Esophagus mucosa (tissue), 1 donor: ENCODE data around the gene ZNF678. TPM values are rescaled to one million over a fixed set of nuclear protein-coding genes. Genes with fewer than 3 reads are reported as not detected.
"Not testable (repeated sequence)": the region's sequence is repeated elsewhere in the genome, so short reads cannot be mapped to it uniquely, and the experiment has no call there.

ENCODE experiments used
- ATAC-seq: fragments of 200-7000 bp; cut with Tn5 transposase; one replicate; pipeline ENCODE4 v1.9.1; 2020
- total RNA-seq: library from RNA; stranded (reverse); gene quantifications from one replicate; pipeline ENCODE4 v1.2.4, GENCODE V29; 2023
- donor health status: DM: yes; HTN: yes; CAD: no.

ZNF678 gene
- total RNA-seq, 1 donor from 2014 or later, result 2.7 TPM

DNA sequence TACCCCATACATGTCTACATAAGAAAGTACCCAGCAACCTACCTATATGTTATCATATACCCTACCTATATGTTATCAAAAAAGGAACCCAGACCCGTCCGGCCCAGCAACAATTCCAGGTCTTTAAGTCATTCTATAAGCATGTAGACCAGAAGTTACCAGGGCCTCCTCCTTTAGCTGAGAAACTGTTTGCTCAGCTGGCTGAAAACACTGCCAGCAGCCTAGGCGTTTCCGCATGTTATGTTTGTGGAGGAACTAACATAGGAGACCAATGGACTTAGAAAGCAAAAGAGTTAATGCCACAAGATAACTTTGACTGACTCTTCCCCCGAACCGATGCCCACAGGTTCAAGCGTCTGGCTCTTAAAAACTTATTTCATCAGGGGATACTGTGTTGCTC lies 7.1 kb upstream of the ZNF678 start:
- no peak for ATAC-seq

DNA sequence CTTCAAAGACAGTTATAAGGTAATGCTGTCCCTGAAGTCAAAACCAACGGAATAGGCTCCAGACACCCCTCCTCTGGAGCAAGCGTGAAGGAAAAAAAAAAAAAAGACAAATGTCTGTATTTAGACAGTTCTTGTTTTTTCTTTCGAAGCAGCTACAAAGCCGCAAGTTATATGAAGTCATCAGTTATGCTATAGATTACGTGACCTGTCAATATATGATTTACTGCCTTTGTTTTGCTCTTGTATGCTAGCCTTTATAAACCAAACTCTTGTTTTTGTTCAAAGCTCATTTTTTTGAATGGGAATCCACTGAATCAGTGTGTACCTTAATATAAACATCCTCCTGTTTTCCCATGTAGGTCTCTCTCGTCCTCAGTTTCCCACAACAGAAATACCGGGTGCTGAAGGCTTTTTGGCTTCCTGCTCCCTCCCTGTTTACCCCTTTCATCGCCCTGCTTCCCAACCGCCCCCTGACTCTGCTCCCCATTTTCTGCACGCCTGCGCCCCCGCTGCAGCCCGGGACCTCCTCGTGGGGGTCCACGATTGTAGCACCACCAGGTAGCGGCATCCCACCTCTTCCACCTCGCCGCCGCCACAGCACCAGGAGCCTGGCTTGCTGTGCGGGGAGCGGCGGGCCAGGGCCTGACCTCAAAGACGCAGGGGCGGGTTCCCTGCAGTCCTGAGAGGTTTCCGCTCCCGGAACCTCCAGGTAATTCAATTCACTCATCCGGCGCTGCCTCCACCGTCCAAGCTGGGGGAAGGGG lies 5.2 kb upstream of the ZNF678 start:
- no peak for ATAC-seq

- ATAC-seq, result no peak
Observed at GRCh38 chr1:227558732-227559262, 4.6 kb upstream of the ZNF678 start.

DNA sequence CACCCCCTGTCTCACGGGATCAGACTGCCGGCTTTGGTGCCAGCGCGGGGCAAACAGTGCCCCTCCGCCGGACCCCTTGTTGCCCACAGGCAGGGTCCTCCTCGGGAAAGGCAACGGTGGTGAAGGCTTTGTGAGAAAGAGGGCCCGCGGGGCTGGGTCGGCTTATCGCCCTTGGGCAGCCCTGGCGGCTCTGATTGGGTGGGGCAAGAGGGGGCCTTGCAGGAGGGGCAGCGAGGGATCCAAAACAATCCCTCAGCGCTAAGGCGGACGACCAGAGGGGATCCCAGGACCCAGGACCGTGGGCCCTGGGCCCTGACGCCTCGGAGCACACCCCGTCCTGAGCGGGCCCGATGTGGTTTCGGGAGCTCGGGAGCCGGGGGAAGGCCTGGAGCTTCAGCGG lies 3.9 kb upstream of the ZNF678 start:
- no peak for ATAC-seq

DNA sequence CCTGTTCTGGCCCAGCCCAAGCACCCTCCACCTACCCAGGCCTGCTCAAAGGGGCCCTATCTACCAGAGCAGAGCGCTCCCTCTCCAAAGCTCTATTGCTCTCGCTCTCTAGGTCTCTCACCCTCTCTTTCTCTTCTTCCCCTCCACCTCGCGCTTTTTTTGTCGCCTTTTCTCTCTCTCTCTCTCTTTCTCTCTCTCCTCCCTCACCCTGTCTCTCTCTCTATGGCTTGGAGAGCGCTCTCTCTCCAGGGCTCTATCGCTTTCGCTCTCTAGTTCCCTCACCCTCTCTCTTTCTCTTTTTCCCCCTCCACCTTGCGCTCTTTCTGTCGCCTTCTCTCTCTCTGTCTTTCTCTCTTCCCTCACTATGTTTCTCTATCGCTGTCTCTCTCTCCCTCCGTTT lies 3.4 kb upstream of the ZNF678 start:
- ATAC-seq, result no peak

GRCh38 chr1:227560393-227561173 lies 2.8 kb upstream of the ZNF678 start:
- ATAC-seq, result no peak

DNA sequence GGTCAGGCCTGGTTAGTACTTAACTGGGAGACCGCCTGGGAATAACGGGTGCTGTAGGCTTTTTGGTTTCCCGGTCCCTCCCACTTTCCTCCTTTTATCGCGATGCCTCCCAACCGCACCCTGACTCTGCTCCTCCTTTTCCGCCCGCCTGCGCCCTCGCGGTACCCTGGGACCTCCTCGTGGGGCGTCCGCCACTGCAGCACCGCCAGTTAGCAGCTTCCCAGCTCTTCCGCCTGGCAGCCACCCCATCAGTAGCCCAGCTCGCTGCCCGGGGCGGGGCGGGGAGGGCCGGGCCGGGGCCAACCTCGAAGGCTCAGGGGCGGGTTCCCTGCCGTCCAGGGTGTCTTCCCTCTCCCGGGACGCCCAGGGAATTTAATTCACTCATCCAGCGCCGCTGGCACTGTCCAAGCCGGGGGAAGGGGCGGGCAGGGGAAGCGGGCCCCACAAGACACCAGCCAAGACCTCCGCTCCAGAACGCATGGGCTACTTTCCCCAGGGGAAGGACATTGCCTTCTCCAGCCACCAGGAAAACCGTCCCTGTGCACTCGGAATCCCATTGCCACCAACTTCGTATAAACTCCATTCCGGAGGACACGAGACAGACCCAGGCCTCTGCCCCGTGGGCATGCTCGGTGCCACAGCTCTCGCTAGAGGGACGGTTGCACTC lies 2.0 kb upstream of the ZNF678 start:
- no peak for ATAC-seq

GRCh38 chr1:227562037-227562436 lies 1.3 kb upstream of the ZNF678 start:
- no peak for ATAC-seq

GRCh38 chr1:227562933-227563323 lies 428 bp upstream of the ZNF678 start:
- no peak for ATAC-seq

DNA sequence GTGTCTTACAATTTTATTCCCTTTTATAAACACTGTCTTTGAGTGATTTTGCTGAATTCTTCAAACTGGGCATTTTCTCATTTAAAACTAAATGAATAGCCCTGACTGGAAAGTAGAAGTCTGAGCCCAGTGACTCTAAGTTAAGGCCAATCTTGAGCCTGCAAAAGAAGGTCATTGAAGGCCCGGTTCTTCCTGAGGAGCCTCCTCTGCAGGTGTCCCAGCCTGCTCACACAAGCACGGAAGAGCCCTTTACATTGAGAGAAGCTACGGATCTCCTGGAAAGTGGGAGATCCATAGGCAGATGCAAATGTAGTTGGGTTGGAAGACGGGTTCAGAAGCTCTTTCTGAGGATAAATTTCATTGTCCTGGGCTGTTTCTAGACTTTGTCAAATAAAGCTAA lies 3.9 kb downstream of the ZNF678 start:
- ATAC-seq, result no peak

DNA sequence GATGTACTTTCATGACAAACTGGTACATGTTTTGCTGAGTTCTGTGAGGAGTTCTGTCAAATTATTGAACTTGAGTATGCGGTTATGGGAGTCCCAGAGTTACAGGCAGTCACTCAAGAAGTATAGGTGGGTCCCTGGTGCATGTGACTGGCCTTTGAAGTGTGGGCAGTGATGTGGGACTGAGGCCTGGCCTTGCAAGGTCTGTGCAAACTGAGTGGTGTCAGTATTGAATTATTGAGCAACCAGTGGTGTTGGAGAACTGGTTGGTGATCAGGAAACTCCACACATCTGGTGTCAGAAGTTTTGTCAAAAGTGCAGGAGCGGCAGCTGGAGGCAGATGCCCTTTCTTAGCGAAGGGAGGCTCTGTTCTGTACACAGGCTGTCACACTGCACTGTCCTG lies 5.2 kb downstream of the ZNF678 start:
- peak; percentile 18 for ATAC-seq

DNA sequence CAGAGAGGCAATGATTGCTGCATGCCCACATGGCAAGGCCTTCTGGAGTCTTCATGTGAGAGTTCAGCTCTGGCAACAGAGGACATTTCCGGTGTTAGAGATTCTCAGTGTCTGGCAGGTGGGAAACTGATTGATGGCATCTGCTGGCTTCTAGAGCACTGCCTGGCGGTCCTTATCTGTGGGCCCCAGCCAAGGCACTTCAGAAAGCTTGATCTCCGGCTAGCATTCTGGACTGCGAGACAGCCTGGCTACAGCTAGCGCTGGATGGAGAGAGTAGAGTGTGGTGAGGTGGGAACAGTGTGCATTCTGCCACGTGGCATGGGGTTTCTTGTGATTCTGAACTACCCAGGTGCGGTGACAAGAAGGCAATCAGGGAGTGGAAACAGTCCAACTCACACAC lies 9.4 kb downstream of the ZNF678 start:
- no peak for ATAC-seq

- ATAC-seq, result no peak
Observed at GRCh38 chr1:227574926-227575325, 11.6 kb downstream of the ZNF678 start.

GRCh38 chr1:227576189-227576588 lies 12.8 kb downstream of the ZNF678 start:
- ATAC-seq, result no peak

DNA sequence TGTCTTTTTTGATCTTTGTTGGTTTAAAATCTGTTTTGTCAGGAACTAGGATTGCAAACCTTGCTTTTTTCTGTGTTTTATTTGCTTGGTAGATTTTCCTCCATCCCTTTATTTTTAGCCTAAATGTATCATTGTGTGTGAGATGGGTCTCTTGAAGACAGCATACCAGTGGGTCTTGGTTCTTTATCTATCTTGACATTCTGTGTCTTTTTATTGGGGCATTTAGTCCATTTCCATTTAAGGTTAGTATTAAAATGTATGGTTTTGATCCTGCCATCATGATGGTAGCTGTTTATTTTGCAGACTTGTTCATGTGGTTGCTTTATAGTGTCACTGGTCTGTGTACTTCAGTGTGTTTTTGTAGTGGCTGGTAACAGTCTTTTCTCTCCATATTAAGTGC lies 14.1 kb downstream of the ZNF678 start:
- ATAC-seq, result no peak

GRCh38 chr1:227583354-227583753 lies 20.0 kb downstream of the ZNF678 start:
- ATAC-seq, result no peak

GRCh38 chr1:227586733-227587132 lies 23.4 kb downstream of the ZNF678 start:
- ATAC-seq, result no peak

GRCh38 chr1:227587968-227588367 lies 24.6 kb downstream of the ZNF678 start:
- ATAC-seq, result no peak

DNA sequence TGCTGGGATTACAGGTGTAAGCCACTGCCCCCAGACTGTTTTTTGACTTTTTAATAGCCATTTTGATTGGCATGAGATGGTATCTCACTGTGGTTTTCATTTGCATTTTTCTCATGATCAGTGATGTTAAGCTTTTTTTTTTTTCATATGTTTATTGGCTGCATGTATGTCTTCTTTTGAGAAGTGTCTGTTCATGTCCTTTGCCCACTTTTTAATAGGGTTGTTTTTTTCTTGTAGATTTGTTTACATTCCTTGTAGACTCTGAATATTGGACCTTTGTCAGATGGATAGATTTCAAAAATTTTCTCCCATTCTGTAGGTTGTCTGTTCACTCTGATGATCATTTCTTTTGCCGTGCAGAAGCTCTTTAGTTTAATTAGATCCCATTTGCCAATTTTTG lies 25.4 kb downstream of the ZNF678 start:
- not testable (repeated sequence) for ATAC-seq

DNA sequence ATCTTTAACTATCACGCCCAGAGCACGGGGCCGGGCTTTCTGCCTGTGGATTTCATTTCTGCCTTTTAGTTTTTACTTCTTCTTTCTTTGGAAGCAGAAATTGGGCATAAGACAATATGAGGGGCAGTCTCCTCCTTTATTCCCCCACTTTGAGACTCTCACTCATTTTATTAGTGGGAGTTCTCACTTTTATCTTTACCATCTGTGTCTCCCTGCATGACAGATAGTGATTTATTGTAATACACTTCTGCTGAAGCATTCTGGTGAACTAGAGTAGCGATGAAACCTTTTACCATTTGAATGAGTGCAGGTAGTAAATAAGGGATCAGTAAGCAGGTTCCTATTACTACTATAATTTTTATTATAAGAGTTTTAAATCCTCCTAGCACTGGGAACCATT lies 26.4 kb downstream of the ZNF678 start:
- not testable (repeated sequence) for ATAC-seq

- ATAC-seq, result not testable (repeated sequence)
Observed at GRCh38 chr1:227596222-227596621, 32.9 kb downstream of the ZNF678 start.

- no peak for ATAC-seq
Observed at GRCh38 chr1:227603327-227603726, 40.0 kb downstream of the ZNF678 start.

GRCh38 chr1:227604446-227604845 lies 41.1 kb downstream of the ZNF678 start:
- no peak for ATAC-seq
